ENCODE data around the gene CDK7. TPM values are rescaled to one million over a fixed set of nuclear protein-coding genes. Genes with fewer than 3 reads are reported as not detected.

Gene CDK7
- total RNA-seq, 1 experiment from 2014 or later: 31.2 TPM

DNA sequence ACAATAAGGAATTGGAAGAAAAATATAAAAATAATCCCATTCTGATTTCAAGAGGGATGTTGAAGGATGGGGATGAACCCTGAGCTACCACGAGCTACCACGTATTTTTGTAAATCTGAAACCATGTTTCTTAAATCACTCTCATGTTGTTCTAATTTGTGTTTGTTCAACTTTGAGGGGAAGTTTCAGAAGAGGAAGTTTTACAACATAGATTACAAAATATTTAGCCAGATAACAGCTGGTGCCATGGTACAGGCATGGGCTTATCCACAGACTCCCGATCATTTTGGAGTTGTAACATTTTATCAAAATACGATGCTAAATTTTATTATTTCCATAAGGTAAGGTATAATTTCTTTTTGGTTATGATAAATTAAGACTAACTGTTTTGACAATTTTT is 82.7 kb downstream of the CDK7 start:
- in situ Hi-C loops (cut with HindIII; ENCODE audit: low pct_unique_long_range_greater_than_20kb, low sequenced_read_pairs): no loop called here
- DNase-seq (ENCODE audit: low read depth): no peak

- in situ Hi-C loops (cut with HindIII; ENCODE audit: low pct_unique_long_range_greater_than_20kb, low sequenced_read_pairs): no loop called here
- no peak for DNase-seq (ENCODE audit: low read depth)
Measured at GRCh38 chr5:69326365-69326764, 91.7 kb downstream of the CDK7 start.

Other genes with a start within 250 kb of the CDK7 start
- 62.6 and 110 TPM in 2 replicates for gene SLC30A5, start 140.9 kb upstream of the CDK7 start, total RNA-seq (2014; rRNA removed; shearing (Covaris generic); ENCODE audit: low replicate concordance)
- gene CCNB1, start 67.7 kb upstream of the CDK7 start, total RNA-seq (2014; rRNA removed; shearing (Covaris generic); ENCODE audit: low replicate concordance): 161 and 189 TPM in 2 replicates
- gene CENPH, start 45.3 kb upstream of the CDK7 start, total RNA-seq (2014; rRNA removed; shearing (Covaris generic); ENCODE audit: low replicate concordance): 58.3 and 75.7 TPM in 2 replicates
- 5.5 and 5.9 TPM in 2 replicates for gene CCDC125, start 97.9 kb downstream of the CDK7 start, total RNA-seq (2014; rRNA removed; shearing (Covaris generic); ENCODE audit: low replicate concordance)
- 40.8 and 74.4 TPM in 2 replicates for gene AK6, start 134.6 kb downstream of the CDK7 start, total RNA-seq (2014; rRNA removed; shearing (Covaris generic); ENCODE audit: low replicate concordance)
- 43.9 and 44.1 TPM in 2 replicates for gene TAF9, start 134.6 kb downstream of the CDK7 start, total RNA-seq (2014; rRNA removed; shearing (Covaris generic); ENCODE audit: low replicate concordance)
- 5.7 and 8.5 TPM in 2 replicates for gene RAD17, start 134.9 kb downstream of the CDK7 start, total RNA-seq (2014; rRNA removed; shearing (Covaris generic); ENCODE audit: low replicate concordance)
- 4.1 and 5.4 TPM in 2 replicates for gene MARVELD2, start 180.2 kb downstream of the CDK7 start, total RNA-seq (2014; rRNA removed; shearing (Covaris generic); ENCODE audit: low replicate concordance)

Measured in Caki2 (cell line).